HepG2 (cell line): ENCODE results near the gene FAM20A. TPM values are rescaled to one million over a fixed set of nuclear protein-coding genes. Genes with fewer than 3 reads are reported as not detected.
A peak's percentile ranks its signal among the peaks of the same experiment; 100 is the strongest.

Source experiments
- ATAC-seq: fragments of 200-7000 bp; cut with Tn5 transposase; 3 replicates; pipeline ENCODE4 v1.9.1; 2020; ENCODE audit warnings: mild to moderate bottlenecking, moderate library complexity
- BruUV-seq: library from RNA; stranded (reverse); fragments of 400-500 nt; replicated peaks from 2 replicates; lab custom pipeline; 2021; lab: Mats Ljungman, UMichigan
- CTCF ChIA-PET: fragments of 300-600 bp; formaldehyde crosslinking; extraction: SDS; loops from one replicate; lab custom pipeline; 2021; ENCODE audit warnings: low total read pairs, inconsistent platforms, low intra/inter-chr PET ratio; lab: Yijun Ruan, JAX
- POLR2A ChIA-PET: fragments of 350-600 bp; sonication (Branson Sonifier 250); formaldehyde crosslinking; loops from one replicate; lab custom pipeline; 2020; ENCODE audit warnings: antibody characterized with exemption, inconsistent platforms; lab: Yijun Ruan, JAX
- DNase-seq: peaks from one replicate; pipeline ENCODE4 v3.0.0-alpha.2; 2015; ENCODE audit warnings: low spot score
- FAIRE-seq: peaks from 3 replicates; lab custom pipeline; 2011; peaks lifted over from hg19 to GRCh38; lab: Jason Lieb, UNC
- H2AFZ ChIP-seq: one replicate; pipeline ENCODE4 v1.6.1; 2011; ENCODE audit warnings: low read length, inconsistent platforms
- H3K27ac ChIP-seq: fragments of 300-600 bp; 3 replicates; pipeline ENCODE4 v1.8.0; 2011; ENCODE audit warnings: mixed run types, mild to moderate bottlenecking, mixed read lengths, low read length, inconsistent platforms; ENCODE audit not compliant: insufficient read depth; ENCODE audit errors: extremely low read length
- H3K27me3 ChIP-seq, 2 experiments: fragments of 200-600 bp in 1 of 2; 2 replicates in 1 of 2; 3 replicates in 1 of 2; pipeline versions ENCODE4 v1.6.0 to v1.8.0; 2011; ENCODE audit warnings: low read length in 2 of 2, mild to moderate bottlenecking in 2 of 2, moderate library complexity in 2 of 2, inconsistent platforms in 1 of 2; ENCODE audit not compliant: insufficient read depth in 2 of 2, control insufficient read depth in 1 of 2
- H3K36me3 ChIP-seq, 2 experiments: fragments of 200-600 bp in 1 of 2; replicated peaks in 1 of 2; 2 replicates in 1 of 2; 3 replicates in 1 of 2; pipeline versions ENCODE4 v1.5.1 to v1.8.0; 2011; ENCODE audit warnings: low read length in 2 of 2, inconsistent platforms in 1 of 2; ENCODE audit not compliant: insufficient read depth in 2 of 2, control insufficient read depth in 1 of 2
- H3K4me1 ChIP-seq: 2 replicates; pipeline ENCODE4 v1.5.1; 2012; ENCODE audit warnings: low read length, inconsistent platforms; ENCODE audit not compliant: insufficient read depth
- H3K4me2 ChIP-seq: 2 replicates; pipeline ENCODE4 v1.6.0; 2011; ENCODE audit warnings: low read depth, low read length, inconsistent platforms
- H3K4me3 ChIP-seq, 3 experiments: fragments of 200-600 bp in 1 of 3; sonication (generic), shearing (Covaris generic) in 1 of 3; replicated peaks in 1 of 3; 2 replicates each; pipeline ENCODE4 v1.5.1; 2011 to 2016; ENCODE audit warnings: low read length in 3 of 3, inconsistent platforms in 2 of 3, low read depth in 2 of 3, mild to moderate bottlenecking in 2 of 3, control low read depth in 1 of 3, mixed read lengths in 1 of 3; ENCODE audit not compliant: insufficient read depth in 1 of 3
- H3K79me2 ChIP-seq: one replicate; pipeline ENCODE4 v1.6.1; 2011; ENCODE audit warnings: low read length, inconsistent platforms; ENCODE audit not compliant: insufficient read depth
- H3K9ac ChIP-seq: 2 replicates; pipeline ENCODE4 v1.6.0; 2011; ENCODE audit warnings: mild to moderate bottlenecking, low read depth, low read length, inconsistent platforms; ENCODE audit not compliant: insufficient read depth
- H3K9me3 ChIP-seq: 2 replicates; pipeline ENCODE4 v1.5.1; 2012; ENCODE audit warnings: mild to moderate bottlenecking, low read length
- H4K20me1 ChIP-seq: 2 replicates; pipeline ENCODE4 v1.6.0; 2011; ENCODE audit warnings: inconsistent platforms, mild to moderate bottlenecking, low read length, moderate library complexity; ENCODE audit not compliant: insufficient read depth
- ARID2 ChIP-seq: sonication (generic); formaldehyde crosslinking; IDR thresholded peaks from 2 replicates; pipeline ENCODE4 v1.8.1; 2022; ENCODE audit warnings: mild to moderate bottlenecking, missing genetic modification reagents, borderline replicate concordance
- DPF2 ChIP-seq: sonication (generic); formaldehyde crosslinking; IDR thresholded peaks from 2 replicates; pipeline ENCODE4 v1.4.0; 2020; ENCODE audit warnings: mild to moderate bottlenecking, low read depth, missing genetic modification reagents, borderline replicate concordance
- FIP1L1 ChIP-seq: fragments of 200-400 bp; formaldehyde crosslinking; IDR thresholded peaks from 2 replicates; pipeline ENCODE4 v1.6.1; 2018; ENCODE audit warnings: low read depth, mild to moderate bottlenecking, low read length, moderate library complexity, borderline replicate concordance; ENCODE audit not compliant: insufficient read depth
- HDAC1 ChIP-seq: sonication (generic); formaldehyde crosslinking; IDR thresholded peaks from 2 replicates; pipeline ENCODE4 v1.5.1; 2020; ENCODE audit warnings: mild to moderate bottlenecking, missing genetic modification reagents
- KLF13 ChIP-seq: sonication (generic); formaldehyde crosslinking; IDR thresholded peaks from 2 replicates; pipeline ENCODE4 v1.4.0; 2020; ENCODE audit warnings: mild to moderate bottlenecking, missing genetic modification reagents
- SALL1 ChIP-seq: sonication (generic); formaldehyde crosslinking; IDR thresholded peaks from 2 replicates; pipeline ENCODE4 v1.8.0; 2022; ENCODE audit warnings: mild to moderate bottlenecking, missing genetic modification reagents
- THYN1 ChIP-seq: sonication (generic); formaldehyde crosslinking; IDR thresholded peaks from 2 replicates; pipeline ENCODE4 v1.8.1; 2023; ENCODE audit warnings: low read depth, mild to moderate bottlenecking, moderate library complexity, missing genetic modification reagents, borderline replicate concordance
- ZNF10 ChIP-seq: sonication (generic); formaldehyde crosslinking; IDR thresholded peaks from 2 replicates; pipeline ENCODE4 v1.4.0; 2020; ENCODE audit warnings: mild to moderate bottlenecking, low read depth, missing genetic modification reagents, borderline replicate concordance
- ZNF335 ChIP-seq: sonication (generic); formaldehyde crosslinking; IDR thresholded peaks from 2 replicates; pipeline ENCODE4 v1.4.0; 2020; ENCODE audit warnings: missing genetic modification reagents
- ZNF446 ChIP-seq: sonication (generic); formaldehyde crosslinking; IDR thresholded peaks from 2 replicates; pipeline ENCODE4 v1.5.0; 2020; ENCODE audit warnings: mild to moderate bottlenecking, missing genetic modification reagents
- ZNF460 ChIP-seq: sonication (generic); formaldehyde crosslinking; IDR thresholded peaks from 2 replicates; pipeline ENCODE4 v1.5.1; 2020; ENCODE audit warnings: missing genetic modification reagents, mild to moderate bottlenecking, borderline replicate concordance
- ZNF556 ChIP-seq: sonication (generic); formaldehyde crosslinking; IDR thresholded peaks from 2 replicates; pipeline ENCODE4 v1.4.0; 2020; ENCODE audit warnings: mild to moderate bottlenecking, missing genetic modification reagents, borderline replicate concordance
- WGBS: methylation state at CpG from one replicate; pipeline ENCODE4 v1.1.6; 2017; ENCODE audit warnings: low lambda C conversion rate; 5-methylcytosine and 5-hydroxymethylcytosine counted together
- in situ Hi-C: cut with HindIII; loops from 2 replicates; pipeline ENCODE4 v1.10.0; 2017; ENCODE audit warnings: low pct_unique_long_range_greater_than_20kb; ENCODE audit not compliant: extremely low pct_ligation_motif_present
- intact Hi-C: fragments of 100-400 bp; cut with micrococcal nuclease; formaldehyde crosslinking; loops from one replicate; pipeline ENCODE4 v1.10.0; 2022; ENCODE audit not compliant: unreplicated experiment
- polyA plus RNA-seq, 8 experiments: library from polyadenylated mRNA; depleted of rRNA in 3 of 8; stranded (reverse) in 7 of 8; unstranded in 1 of 8; fragments of >200 nt; fragmentation: Illumina TruSeq in 4 of 8; extraction: Trizol in 4 of 8; gene quantifications; 2 replicates each; pipeline versions ENCODE4 v1.2.1 to v1.2.3, GENCODE V29; 2011 to 2016; ENCODE audit warnings: low read depth in 4 of 8, missing spikeins in 1 of 8, mixed read lengths in 1 of 8; ENCODE audit not compliant: insufficient read depth in 1 of 8
- total RNA-seq, 5 experiments: library from RNA; depleted of rRNA; stranded (reverse); fragments of >200 nt; fragmentation: Illumina TruSeq; extraction: Trizol; gene quantifications; 2 replicates each; pipeline ENCODE4 v1.2.3, GENCODE V29; 2016; ENCODE audit warnings: low read depth in 1 of 5
- TF ChIP-seq, protein P1 (sequence below), 2 experiments: sonication (generic) in 1 of 2; formaldehyde crosslinking in 1 of 2; IDR thresholded peaks; 2 replicates each; pipeline versions ENCODE4 v1.4.0 to v1.6.1; 2018 to 2020; ENCODE audit warnings: missing genetic modification reagents in 2 of 2, borderline replicate concordance in 1 of 2, low read depth in 1 of 2, mild to moderate bottlenecking in 1 of 2, missing biosample characterization in 1 of 2
- TF ChIP-seq, protein P2 (sequence below): sonication (generic); formaldehyde crosslinking; IDR thresholded peaks from 2 replicates; pipeline ENCODE4 v1.4.0; 2020; ENCODE audit warnings: mild to moderate bottlenecking, missing genetic modification reagents
- TF ChIP-seq, protein P3 (sequence below): sonication (generic); IDR thresholded peaks from 2 replicates; pipeline ENCODE4 v1.6.1; 2016; ENCODE audit warnings: low read depth, borderline replicate concordance

The FAM20A gene
- total and polyA plus RNA-seq, 2 of the 13 experiments (the other 11 are each of a cell fraction or from before 2014, with no cell fraction given): 9.3 to 20.7 TPM

DNA sequence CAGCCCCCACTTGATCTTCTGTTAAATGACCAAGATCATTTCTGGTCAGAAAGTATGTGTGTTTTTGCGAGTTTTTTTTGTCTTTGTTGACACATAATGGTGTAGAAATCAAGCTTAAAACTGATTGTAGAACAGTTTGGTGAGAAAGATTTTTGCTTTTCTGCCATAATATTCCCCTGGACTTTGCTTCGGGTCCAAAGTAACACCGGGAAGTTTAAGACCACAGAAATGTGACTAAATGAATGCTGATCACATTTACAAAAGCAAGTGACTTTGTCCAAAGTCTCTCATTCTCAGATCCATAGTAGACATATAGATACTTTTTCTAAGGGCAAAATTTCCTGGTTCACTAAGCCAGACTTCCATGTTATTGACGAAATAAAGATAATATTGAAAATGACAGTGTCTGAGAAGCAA, 2.6 kb downstream of the FAM20A start (continued):
- TF ChIP-seq FIP1L1 (no peak), ZNF446 (CRISPR knock-in tag) (no peak)
- TF ChIP-seq, all 625 proteins: peak for 74

DNA sequence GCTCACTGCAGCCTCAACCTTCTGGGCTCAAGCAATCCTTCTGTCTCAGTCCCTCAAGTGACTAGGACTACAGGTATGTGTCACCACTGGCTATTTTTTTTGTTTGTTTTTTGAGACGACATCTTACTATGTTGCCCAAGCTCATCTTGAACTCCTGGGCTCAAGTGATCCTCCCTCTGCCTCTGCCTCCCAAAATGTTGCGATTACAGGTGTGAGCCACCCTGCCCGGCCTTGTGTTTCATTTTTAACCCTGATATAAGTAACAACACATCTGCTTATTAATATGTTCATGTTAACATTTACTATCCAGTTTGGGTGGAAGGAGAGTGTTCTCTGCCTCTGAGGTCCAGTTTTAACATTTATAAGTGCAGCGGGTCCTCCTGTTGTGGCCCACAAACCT, 3.1 kb downstream of the FAM20A start:
- CTCF ChIA-PET: no interaction called here
- Histone ChIP-seq H3K27me3 (peaks cover 3 to 11% of the 10 kb centered on the region in 2 experiments; a peak in 1 of 5 replicates), H4K20me1 (no peaks in the 10 kb centered on the region), H3K4me3 (peak overlapping the region; percentile 60 to 79 (median 61); a peak in 5 of 6 replicates), H3K36me3 (no peaks in the 10 kb centered on the region), H3K9me3 (no peaks in the 10 kb centered on the region), H3K79me2 (peaks cover 3% of the 10 kb centered on the region), H2AFZ (no peak overlapping the region), H3K9ac (peak overlapping the region; percentile 74), H3K4me1 (peaks cover 60% of the 10 kb centered on the region), H3K4me2 (peak overlapping the region; percentile 79), H3K27ac (peak overlapping the region; percentile 77)
- BruUV-seq: no TSS peak
- intact Hi-C loops (no loop called here), in situ Hi-C loops (loop anchor here (5.0 kb wide), 1 partner anchor 56 kb away; no protein-coding TSS in a partner anchor)
- POLR2A ChIA-PET: interaction anchor here (0.6 to 4.7 kb wide), 14 partner anchors 10 to 161 kb away, joined by 3 to 22 read pairs (median 3); partner anchors contain the start of gene PRKAR1A
- ATAC-seq: no peak
- FAIRE-seq: no peak
- WGBS: 43% methylated on average over 4 of the region's 4 CpGs
- no peak for DNase-seq
- TF ChIP-seq KLF13 (no peak), ZNF460 (peak; percentile 64; the same call in 1 of the 2 replicates), ZNF10 (CRISPR knock-in tag) (no peak), ZNF556 (CRISPR knock-in tag) (0 out of 2 replicates have a peak, but pooled peaks have one; percentile 27), THYN1 (CRISPR knock-in tag) (no peak), SALL1 (CRISPR knock-in tag) (peak; percentile 35; the same call in 1 of the 2 replicates), HDAC1 (CRISPR knock-in tag) (0 out of 2 replicates have a peak, but pooled peaks have one; percentile 29), ARID2 (peak; percentile 16; the same call in 1 of the 2 replicates), DPF2 (CRISPR knock-in tag) (0 out of 2 replicates have a peak, but pooled peaks have one; percentile 12), ZNF335 (CRISPR knock-in tag) (0 out of 2 replicates have a peak, but pooled peaks have one; percentile 10)
- TF ChIP-seq, protein P1, sequence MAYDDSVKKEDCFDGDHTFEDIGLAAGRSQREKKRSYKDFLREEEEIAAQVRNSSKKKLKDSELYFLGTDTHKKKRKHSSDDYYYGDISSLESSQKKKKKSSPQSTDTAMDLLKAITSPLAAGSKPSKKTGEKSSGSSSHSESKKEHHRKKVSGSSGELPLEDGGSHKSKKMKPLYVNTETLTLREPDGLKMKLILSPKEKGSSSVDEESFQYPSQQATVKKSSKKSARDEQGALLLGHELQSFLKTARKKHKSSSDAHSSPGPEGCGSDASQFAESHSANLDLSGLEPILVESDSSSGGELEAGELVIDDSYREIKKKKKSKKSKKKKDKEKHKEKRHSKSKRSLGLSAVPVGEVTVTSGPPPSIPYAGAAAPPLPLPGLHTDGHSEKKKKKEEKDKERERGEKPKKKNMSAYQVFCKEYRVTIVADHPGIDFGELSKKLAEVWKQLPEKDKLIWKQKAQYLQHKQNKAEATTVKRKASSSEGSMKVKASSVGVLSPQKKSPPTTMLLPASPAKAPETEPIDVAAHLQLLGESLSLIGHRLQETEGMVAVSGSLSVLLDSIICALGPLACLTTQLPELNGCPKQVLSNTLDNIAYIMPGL (CRISPR knock-in tag; IDR thresholded peaks at IDR 0.05; ENCODE audit: borderline replicate concordance in 1 of 2, low read depth in 1 of 2): 0 out of 4 replicates have a peak, but pooled peaks of 1 of the 2 experiments have one; percentile 20
- TF ChIP-seq, protein P2, sequence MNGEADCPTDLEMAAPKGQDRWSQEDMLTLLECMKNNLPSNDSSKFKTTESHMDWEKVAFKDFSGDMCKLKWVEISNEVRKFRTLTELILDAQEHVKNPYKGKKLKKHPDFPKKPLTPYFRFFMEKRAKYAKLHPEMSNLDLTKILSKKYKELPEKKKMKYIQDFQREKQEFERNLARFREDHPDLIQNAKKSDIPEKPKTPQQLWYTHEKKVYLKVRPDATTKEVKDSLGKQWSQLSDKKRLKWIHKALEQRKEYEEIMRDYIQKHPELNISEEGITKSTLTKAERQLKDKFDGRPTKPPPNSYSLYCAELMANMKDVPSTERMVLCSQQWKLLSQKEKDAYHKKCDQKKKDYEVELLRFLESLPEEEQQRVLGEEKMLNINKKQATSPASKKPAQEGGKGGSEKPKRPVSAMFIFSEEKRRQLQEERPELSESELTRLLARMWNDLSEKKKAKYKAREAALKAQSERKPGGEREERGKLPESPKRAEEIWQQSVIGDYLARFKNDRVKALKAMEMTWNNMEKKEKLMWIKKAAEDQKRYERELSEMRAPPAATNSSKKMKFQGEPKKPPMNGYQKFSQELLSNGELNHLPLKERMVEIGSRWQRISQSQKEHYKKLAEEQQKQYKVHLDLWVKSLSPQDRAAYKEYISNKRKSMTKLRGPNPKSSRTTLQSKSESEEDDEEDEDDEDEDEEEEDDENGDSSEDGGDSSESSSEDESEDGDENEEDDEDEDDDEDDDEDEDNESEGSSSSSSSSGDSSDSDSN (CRISPR knock-in tag): 0 out of 2 replicates have a peak, but pooled peaks have one; percentile 7
- TF ChIP-seq, protein P3, sequence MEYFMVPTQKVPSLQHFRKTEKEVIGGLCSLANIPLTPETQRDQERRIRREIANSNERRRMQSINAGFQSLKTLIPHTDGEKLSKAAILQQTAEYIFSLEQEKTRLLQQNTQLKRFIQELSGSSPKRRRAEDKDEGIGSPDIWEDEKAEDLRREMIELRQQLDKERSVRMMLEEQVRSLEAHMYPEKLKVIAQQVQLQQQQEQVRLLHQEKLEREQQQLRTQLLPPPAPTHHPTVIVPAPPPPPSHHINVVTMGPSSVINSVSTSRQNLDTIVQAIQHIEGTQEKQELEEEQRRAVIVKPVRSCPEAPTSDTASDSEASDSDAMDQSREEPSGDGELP: no peak
